Panc1 (cell line): ENCODE results near the gene HHLA2. TPM values are rescaled to one million over a fixed set of nuclear protein-coding genes. Genes with fewer than 3 reads are reported as not detected.

Experiments used
- ATAC-seq: fragments of 200-7000 bp; cut with Tn5 transposase; 2 replicates; pipeline ENCODE4 v1.9.1; 2020; ENCODE audit warnings: mild to moderate bottlenecking, moderate library complexity
- BruUV-seq: library from RNA; stranded (reverse); fragments of 400-500 nt; replicated peaks from 2 replicates; lab custom pipeline; 2021; lab: Mats Ljungman, UMichigan
- CTCF ChIA-PET: fragments of 300-600 bp; sonication (Branson Sonifier 250); formaldehyde crosslinking; loops from one replicate; lab custom pipeline; 2022; ENCODE audit warnings: antibody characterized with exemption; lab: Charles Lee
- POLR2A ChIA-PET: fragments of 300-600 bp; sonication (Branson Sonifier 250); formaldehyde crosslinking; loops from one replicate; lab custom pipeline; 2022; ENCODE audit warnings: antibody characterized with exemption; lab: Charles Lee
- DNase-seq: peaks from one replicate; pipeline ENCODE4 v3.0.0-alpha.2; 2010; ENCODE audit warnings: low read depth, low spot score
- H3K27ac ChIP-seq: 2 replicates; pipeline ENCODE4 v1.5.1; 2011; ENCODE audit warnings: mild to moderate bottlenecking, low read length, inconsistent platforms
- H3K27me3 ChIP-seq: fragments of 200-500 bp; sonication (Bioruptor generic); 2 replicates; pipeline ENCODE4 v1.6.0; 2014; ENCODE audit warnings: low read length, inconsistent platforms; ENCODE audit not compliant: control insufficient read depth, insufficient read depth
- H3K36me3 ChIP-seq: fragments of 200-500 bp; sonication (Bioruptor generic); 2 replicates; pipeline ENCODE4 v1.5.1; 2014; ENCODE audit warnings: inconsistent platforms, mild to moderate bottlenecking, low read length, moderate library complexity; ENCODE audit not compliant: control insufficient read depth, insufficient read depth
- H3K4me1 ChIP-seq: 2 replicates; pipeline ENCODE4 v1.5.1; 2011; ENCODE audit warnings: inconsistent platforms, mild to moderate bottlenecking, low read length, moderate library complexity; ENCODE audit not compliant: control insufficient read depth, insufficient read depth
- H3K4me3 ChIP-seq, 2 experiments: 2 replicates each; pipeline ENCODE4 v1.5.1; 2011 to 2012; ENCODE audit warnings: low read depth in 2 of 2, low read length in 2 of 2, mild to moderate bottlenecking in 2 of 2, inconsistent platforms in 1 of 2, moderate library complexity in 1 of 2
- H3K9me3 ChIP-seq: fragments of 200-500 bp; sonication (Bioruptor generic); 2 replicates; pipeline ENCODE4 v1.5.1; 2014; ENCODE audit warnings: low read depth, mild to moderate bottlenecking, inconsistent platforms, low read length, moderate library complexity; ENCODE audit not compliant: control insufficient read depth, insufficient read depth
- POLR2AphosphoS5 ChIP-seq: IDR thresholded peaks from 2 replicates; pipeline ENCODE4 v1.6.1; 2012; ENCODE audit warnings: mild to moderate bottlenecking, low read depth, low read length, moderate library complexity
- SIN3A ChIP-seq: IDR thresholded peaks from 2 replicates; pipeline ENCODE4 v1.6.1; 2012; ENCODE audit warnings: low read depth, mild to moderate bottlenecking, low read length, moderate library complexity, borderline replicate concordance; ENCODE audit not compliant: insufficient read depth
- TCF7L2 ChIP-seq: IDR thresholded peaks from 2 replicates; pipeline ENCODE4 v1.6.1; 2011; ENCODE audit warnings: mild to moderate bottlenecking, low read depth, low read length, inconsistent platforms
- in situ Hi-C: cut with HindIII; loops from 2 replicates; pipeline ENCODE4 v1.10.0; 2016; ENCODE audit warnings: low sequenced_read_pairs, low pct_unique_long_range_greater_than_20kb
- intact Hi-C: fragments of 100-400 bp; cut with micrococcal nuclease; formaldehyde crosslinking; loops from one replicate; pipeline ENCODE4 v1.10.0; 2022; ENCODE audit not compliant: unreplicated experiment
- total RNA-seq: library from RNA; stranded (reverse); gene quantifications from one replicate; pipeline ENCODE4 v1.2.1, GENCODE V29; 2021; ENCODE audit not compliant: unreplicated experiment
- TF ChIP-seq, protein P1 (sequence below): fragments of 450-650 bp; IDR thresholded peaks from 2 replicates; pipeline ENCODE4 v1.5.1; 2017; ENCODE audit warnings: mild to moderate bottlenecking
- TF ChIP-seq, protein P2 (sequence below), 2 experiments: IDR thresholded peaks; 2 replicates each; pipeline ENCODE4 v1.6.1; 2011 to 2012; ENCODE audit warnings: low read depth in 2 of 2, control low read depth in 1 of 2, low read length in 1 of 2, mild to moderate bottlenecking in 1 of 2, moderate library complexity in 1 of 2; ENCODE audit not compliant: insufficient read depth in 1 of 2

Gene HHLA2
- total RNA-seq, 1 experiment from 2014 or later: not detected

DNA sequence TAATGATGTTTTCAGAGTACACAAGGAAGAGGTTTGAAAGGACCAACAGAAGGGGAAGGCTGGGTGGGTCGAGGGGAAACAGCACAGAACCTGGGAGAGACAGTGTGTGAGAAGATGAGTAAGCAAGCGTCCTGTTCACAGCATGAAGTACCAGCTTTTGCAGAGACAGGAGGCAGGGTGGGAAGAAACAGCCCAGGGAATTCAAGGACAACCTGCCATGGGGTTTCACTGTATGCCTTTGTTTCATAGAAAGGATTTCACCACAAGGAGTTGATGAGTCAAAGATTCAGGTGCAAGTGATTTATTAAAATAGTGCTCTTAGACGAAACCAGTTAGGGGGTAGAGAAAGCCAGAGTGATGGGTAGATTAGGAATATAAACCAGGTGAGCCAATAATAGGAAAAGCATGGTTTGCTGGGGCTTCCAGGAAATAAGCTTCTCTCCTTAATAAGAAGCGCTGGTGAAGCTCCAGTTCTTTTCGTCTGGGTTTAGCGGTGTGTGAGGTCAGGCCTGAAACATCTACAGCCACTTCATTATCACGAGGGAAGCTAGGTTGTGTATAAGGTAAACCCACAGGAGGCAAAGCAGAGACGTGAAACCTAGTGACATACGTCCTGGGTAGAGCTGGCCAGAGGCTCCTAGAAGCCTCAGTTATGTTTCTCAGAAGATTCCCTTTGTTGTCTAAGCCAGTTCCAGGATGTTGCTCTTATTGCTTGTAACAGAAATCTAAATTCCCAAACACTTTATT, 3.9 kb downstream of the HHLA2 start:
- no peaks in the 10 kb centered on the region for H3K36me3 ChIP-seq
- in situ Hi-C loops (no loop called here), intact Hi-C loops (no loop called here)
- H3K27me3 ChIP-seq: no peaks in the 10 kb centered on the region
- POLR2A ChIA-PET: no interaction called here
- no TSS peak for BruUV-seq
- TF ChIP-seq POLR2AphosphoS5 (no peak), SIN3A (no peak), TCF7L2 (no peak)
- TF ChIP-seq, protein P1, sequence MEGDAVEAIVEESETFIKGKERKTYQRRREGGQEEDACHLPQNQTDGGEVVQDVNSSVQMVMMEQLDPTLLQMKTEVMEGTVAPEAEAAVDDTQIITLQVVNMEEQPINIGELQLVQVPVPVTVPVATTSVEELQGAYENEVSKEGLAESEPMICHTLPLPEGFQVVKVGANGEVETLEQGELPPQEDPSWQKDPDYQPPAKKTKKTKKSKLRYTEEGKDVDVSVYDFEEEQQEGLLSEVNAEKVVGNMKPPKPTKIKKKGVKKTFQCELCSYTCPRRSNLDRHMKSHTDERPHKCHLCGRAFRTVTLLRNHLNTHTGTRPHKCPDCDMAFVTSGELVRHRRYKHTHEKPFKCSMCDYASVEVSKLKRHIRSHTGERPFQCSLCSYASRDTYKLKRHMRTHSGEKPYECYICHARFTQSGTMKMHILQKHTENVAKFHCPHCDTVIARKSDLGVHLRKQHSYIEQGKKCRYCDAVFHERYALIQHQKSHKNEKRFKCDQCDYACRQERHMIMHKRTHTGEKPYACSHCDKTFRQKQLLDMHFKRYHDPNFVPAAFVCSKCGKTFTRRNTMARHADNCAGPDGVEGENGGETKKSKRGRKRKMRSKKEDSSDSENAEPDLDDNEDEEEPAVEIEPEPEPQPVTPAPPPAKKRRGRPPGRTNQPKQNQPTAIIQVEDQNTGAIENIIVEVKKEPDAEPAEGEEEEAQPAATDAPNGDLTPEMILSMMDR: no peak
- TF ChIP-seq, protein P2, sequence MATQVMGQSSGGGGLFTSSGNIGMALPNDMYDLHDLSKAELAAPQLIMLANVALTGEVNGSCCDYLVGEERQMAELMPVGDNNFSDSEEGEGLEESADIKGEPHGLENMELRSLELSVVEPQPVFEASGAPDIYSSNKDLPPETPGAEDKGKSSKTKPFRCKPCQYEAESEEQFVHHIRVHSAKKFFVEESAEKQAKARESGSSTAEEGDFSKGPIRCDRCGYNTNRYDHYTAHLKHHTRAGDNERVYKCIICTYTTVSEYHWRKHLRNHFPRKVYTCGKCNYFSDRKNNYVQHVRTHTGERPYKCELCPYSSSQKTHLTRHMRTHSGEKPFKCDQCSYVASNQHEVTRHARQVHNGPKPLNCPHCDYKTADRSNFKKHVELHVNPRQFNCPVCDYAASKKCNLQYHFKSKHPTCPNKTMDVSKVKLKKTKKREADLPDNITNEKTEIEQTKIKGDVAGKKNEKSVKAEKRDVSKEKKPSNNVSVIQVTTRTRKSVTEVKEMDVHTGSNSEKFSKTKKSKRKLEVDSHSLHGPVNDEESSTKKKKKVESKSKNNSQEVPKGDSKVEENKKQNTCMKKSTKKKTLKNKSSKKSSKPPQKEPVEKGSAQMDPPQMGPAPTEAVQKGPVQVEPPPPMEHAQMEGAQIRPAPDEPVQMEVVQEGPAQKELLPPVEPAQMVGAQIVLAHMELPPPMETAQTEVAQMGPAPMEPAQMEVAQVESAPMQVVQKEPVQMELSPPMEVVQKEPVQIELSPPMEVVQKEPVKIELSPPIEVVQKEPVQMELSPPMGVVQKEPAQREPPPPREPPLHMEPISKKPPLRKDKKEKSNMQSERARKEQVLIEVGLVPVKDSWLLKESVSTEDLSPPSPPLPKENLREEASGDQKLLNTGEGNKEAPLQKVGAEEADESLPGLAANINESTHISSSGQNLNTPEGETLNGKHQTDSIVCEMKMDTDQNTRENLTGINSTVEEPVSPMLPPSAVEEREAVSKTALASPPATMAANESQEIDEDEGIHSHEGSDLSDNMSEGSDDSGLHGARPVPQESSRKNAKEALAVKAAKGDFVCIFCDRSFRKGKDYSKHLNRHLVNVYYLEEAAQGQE (IDR thresholded peaks at IDR 0.05; ENCODE audit: insufficient read depth in 1 of 2, low read depth in 2 of 2, low read length in 1 of 2): no peak
- H3K4me3 ChIP-seq: no peak overlapping the region
- H3K4me1 ChIP-seq: no peaks in the 10 kb centered on the region; the same call in 1 of the 2 replicates
- DNase-seq: no peak
- H3K27ac ChIP-seq: no peak overlapping the region
- ATAC-seq: no peak
- H3K9me3 ChIP-seq: no peaks in the 10 kb centered on the region
- CTCF ChIA-PET: no interaction called here

DNA sequence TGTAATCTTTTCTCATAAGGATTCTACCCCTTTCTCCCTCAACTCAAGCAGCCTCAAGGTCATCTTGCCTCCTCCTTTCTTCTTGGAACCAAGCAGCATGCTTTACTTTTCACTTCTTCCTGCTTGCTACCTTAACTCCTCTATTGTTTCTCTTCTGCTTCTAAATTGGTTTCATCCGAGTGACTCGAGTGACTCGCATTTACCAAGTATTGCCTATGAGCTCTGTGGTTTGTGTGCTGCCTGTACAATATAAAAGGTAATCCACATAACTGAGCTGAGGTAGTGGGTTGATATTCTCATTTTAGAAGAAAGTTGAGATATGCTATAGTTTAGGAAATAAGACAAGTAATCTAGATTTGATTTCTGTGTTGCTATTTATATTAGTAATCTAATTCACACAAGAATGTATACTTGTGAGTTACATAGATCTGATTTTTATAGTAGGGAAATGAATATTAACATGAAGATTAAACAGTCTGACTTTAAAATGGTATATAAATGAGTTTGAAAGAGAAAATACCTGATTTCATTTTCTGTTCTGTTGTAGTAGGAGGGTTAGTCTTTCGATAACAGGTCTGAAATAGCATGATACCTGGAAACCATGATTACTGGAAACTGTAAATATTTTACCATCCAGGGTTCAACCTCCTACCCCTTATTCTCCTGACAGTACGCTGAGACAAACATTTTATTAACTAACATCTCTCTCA, 5.5 kb downstream of the HHLA2 start:
- ATAC-seq (peak; percentile 70), DNase-seq (no peak)
- TF ChIP-seq, protein P1: no peak
- TF ChIP-seq SIN3A (no peak), POLR2AphosphoS5 (no peak), TCF7L2 (no peak)
- TF ChIP-seq, protein P2 (IDR thresholded peaks at IDR 0.05; ENCODE audit: insufficient read depth in 1 of 2, low read depth in 2 of 2, low read length in 1 of 2): no peak
- no peaks in the 10 kb centered on the region; the same call in 1 of the 2 replicates for H3K4me1 ChIP-seq
- CTCF ChIA-PET: no interaction called here
- no peak overlapping the region for H3K27ac ChIP-seq
- POLR2A ChIA-PET: no interaction called here
- peak overlapping the region in 1 of 2 experiments; percentile 21; a peak in 2 of 4 replicates for H3K4me3 ChIP-seq
- BruUV-seq: no TSS peak
- H3K9me3 ChIP-seq: no peaks in the 10 kb centered on the region
- in situ Hi-C loops (no loop called here), intact Hi-C loops (no loop called here)
- H3K27me3 ChIP-seq: no peaks in the 10 kb centered on the region
- H3K36me3 ChIP-seq: no peaks in the 10 kb centered on the region
